H9 (cell line): ENCODE results near the gene PLEKHA1. TPM values are rescaled to one million over a fixed set of nuclear protein-coding genes. Genes with fewer than 3 reads are reported as not detected.

ENCODE experiments used
- DNase-seq: peaks from one replicate; pipeline ENCODE4 v3.0.0-alpha.2; 2017
- H2AFZ ChIP-seq: one replicate; pipeline ENCODE4 v1.6.1; 2013; ENCODE audit warnings: mild to moderate bottlenecking, low read length, control low read depth, moderate library complexity
- H2AK5ac ChIP-seq: 2 replicates; pipeline ENCODE4 v1.6.1; 2013; ENCODE audit warnings: low read length, control low read depth, mixed read lengths; ENCODE audit not compliant: insufficient read length
- H2BK120ac ChIP-seq: one replicate; pipeline ENCODE4 v1.6.1; 2013; ENCODE audit warnings: low read depth, mild to moderate bottlenecking, low read length, control low read depth, inconsistent platforms; ENCODE audit not compliant: poor library complexity, severe bottlenecking
- H2BK12ac ChIP-seq: 2 replicates; pipeline ENCODE4 v1.6.1; 2013; ENCODE audit warnings: low read length, control low read depth, mixed read lengths, low read depth; ENCODE audit not compliant: insufficient read length
- H2BK15ac ChIP-seq: 2 replicates; pipeline ENCODE4 v1.6.1; 2013; ENCODE audit warnings: low read depth, low read length, control low read depth
- H2BK20ac ChIP-seq: one replicate; pipeline ENCODE4 v1.6.1; 2013; ENCODE audit warnings: low read depth, mild to moderate bottlenecking, low read length, control low read depth, inconsistent platforms; ENCODE audit not compliant: poor library complexity, severe bottlenecking
- H2BK5ac ChIP-seq: 2 replicates; pipeline ENCODE4 v1.6.1; 2013; ENCODE audit warnings: low read length, control low read depth, mixed read lengths; ENCODE audit not compliant: insufficient read length
- H3K14ac ChIP-seq: 2 replicates; pipeline ENCODE4 v1.6.1; 2013; ENCODE audit warnings: low read length, control low read depth; ENCODE audit not compliant: insufficient read depth
- H3K18ac ChIP-seq: 2 replicates; pipeline ENCODE4 v1.6.1; 2013; ENCODE audit warnings: low read depth, mild to moderate bottlenecking, mixed read lengths, low read length, control low read depth; ENCODE audit not compliant: insufficient read length
- H3K23ac ChIP-seq: 2 replicates; pipeline ENCODE4 v1.6.1; 2013; ENCODE audit warnings: low read length, control low read depth, mixed read lengths, low read depth; ENCODE audit not compliant: insufficient read length
- H3K23me2 ChIP-seq: 2 replicates; pipeline ENCODE4 v1.6.1; 2013; ENCODE audit warnings: low read depth, mild to moderate bottlenecking, mixed read lengths, low read length, control low read depth; ENCODE audit not compliant: insufficient read length, poor library complexity, severe bottlenecking
- H3K27ac ChIP-seq: 2 replicates; pipeline ENCODE4 v1.5.1; 2013; ENCODE audit warnings: low read length, control low read depth, mixed read lengths, low read depth; ENCODE audit not compliant: insufficient read length
- H3K27me3 ChIP-seq: 2 replicates; pipeline ENCODE4 v1.6.1; 2013; ENCODE audit warnings: low read length, control low read depth, inconsistent platforms; ENCODE audit not compliant: insufficient read depth
- H3K4ac ChIP-seq: 2 replicates; pipeline ENCODE4 v1.6.1; 2013; ENCODE audit warnings: low read depth, mild to moderate bottlenecking, control low read depth, inconsistent platforms, low read length, moderate library complexity
- H3K4me1 ChIP-seq: 2 replicates; pipeline ENCODE4 v1.6.1; 2013; ENCODE audit warnings: low read length, control low read depth, inconsistent platforms; ENCODE audit not compliant: insufficient read depth
- H3K4me2 ChIP-seq: 2 replicates; pipeline ENCODE4 v1.6.1; 2013; ENCODE audit warnings: low read length, control low read depth, mixed read lengths; ENCODE audit not compliant: insufficient read length, insufficient read depth
- H3K56ac ChIP-seq: 2 replicates; pipeline ENCODE4 v1.6.1; 2013; ENCODE audit warnings: low read depth, mild to moderate bottlenecking, mixed read lengths, low read length, control low read depth; ENCODE audit not compliant: insufficient read length
- H3K79me1 ChIP-seq: 2 replicates; pipeline ENCODE4 v1.6.1; 2013; ENCODE audit warnings: low read depth, mild to moderate bottlenecking, moderate library complexity, low read length, control low read depth, inconsistent platforms; ENCODE audit not compliant: insufficient read depth, poor library complexity, severe bottlenecking
- H3K79me2 ChIP-seq: 2 replicates; pipeline ENCODE4 v1.6.1; 2013; ENCODE audit warnings: low read length, control low read depth, inconsistent platforms; ENCODE audit not compliant: insufficient read depth
- H3K9ac ChIP-seq: 2 replicates; pipeline ENCODE4 v1.6.1; 2013; ENCODE audit warnings: low read length, control low read depth, mixed read lengths; ENCODE audit not compliant: insufficient read length; ENCODE audit errors: extremely low read depth
- H3K9me3 ChIP-seq: one replicate; pipeline ENCODE4 v1.6.1; 2013; ENCODE audit warnings: low read depth, low read length, inconsistent platforms; ENCODE audit not compliant: control insufficient read depth
- H3T11ph ChIP-seq: one replicate; pipeline ENCODE4 v1.6.1; 2013; ENCODE audit warnings: mild to moderate bottlenecking, low read length, control low read depth, inconsistent platforms
- H4K20me1 ChIP-seq: one replicate; pipeline ENCODE4 v1.6.1; 2013; ENCODE audit not compliant: control insufficient read depth, insufficient read length, insufficient read depth
- H4K5ac ChIP-seq: 2 replicates; pipeline ENCODE4 v1.6.1; 2013; ENCODE audit warnings: low read depth, mild to moderate bottlenecking, mixed read lengths, low read length, control low read depth; ENCODE audit not compliant: insufficient read length
- H4K8ac ChIP-seq: replicated peaks from 2 replicates; pipeline ENCODE4 v1.6.1; 2013; ENCODE audit warnings: low read length, control low read depth, mixed read lengths, low read depth; ENCODE audit not compliant: insufficient read length
- H4K91ac ChIP-seq: 2 replicates; pipeline ENCODE4 v1.6.1; 2013; ENCODE audit warnings: low read depth, mild to moderate bottlenecking, moderate library complexity, mixed read lengths, low read length, control low read depth; ENCODE audit not compliant: insufficient read length
- H3K27ac Mint-ChIP-seq, 3 experiments: 2 replicates in 2 of 3; 3 replicates in 1 of 3; pipeline ENCODE4 v1.8.0; 2020 to 2021; ENCODE audit warnings: mixed read lengths in 3 of 3, mild to moderate bottlenecking in 1 of 3, moderate library complexity in 1 of 3
- H3K27me3 Mint-ChIP-seq: 2 replicates; pipeline ENCODE4 v1.8.0; 2021; ENCODE audit warnings: low read depth, mild to moderate bottlenecking, moderate library complexity, mixed read lengths
- H3K36me3 Mint-ChIP-seq, 3 experiments: 2 replicates in 2 of 3; 3 replicates in 1 of 3; pipeline ENCODE4 v1.8.0; 2020 to 2021; ENCODE audit warnings: low read depth in 3 of 3, mixed read lengths in 3 of 3; ENCODE audit not compliant: insufficient read depth in 1 of 3
- H3K4me1 Mint-ChIP-seq, 2 experiments: 2 replicates each; pipeline ENCODE4 v1.8.0; 2020; ENCODE audit warnings: mixed read lengths in 2 of 2
- H3K4me3 Mint-ChIP-seq, 2 experiments: 2 replicates in 1 of 2; 3 replicates in 1 of 2; pipeline ENCODE4 v1.8.0; 2020 to 2021; ENCODE audit warnings: mild to moderate bottlenecking in 2 of 2, mixed read lengths in 2 of 2, moderate library complexity in 1 of 2
- H3K9me3 Mint-ChIP-seq, 2 experiments: 2 replicates in 1 of 2; 3 replicates in 1 of 2; pipeline ENCODE4 v1.8.0; 2020; ENCODE audit warnings: mild to moderate bottlenecking in 2 of 2, mixed read lengths in 2 of 2, moderate library complexity in 1 of 2
- WGBS: extraction: QIAGEN DNeasy Blood & Tissue Kit; methylation state at CpG from one replicate; pipeline ENCODE4 v1.1.7; 2013; ENCODE audit warnings: missing lambda C conversion rate, low lambda C conversion rate, mixed read lengths; ENCODE audit not compliant: insufficient read length; ENCODE audit errors: extremely low coverage; 5-methylcytosine and 5-hydroxymethylcytosine counted together
- total RNA-seq: library from RNA; stranded (reverse); gene quantifications from 2 replicates; pipeline ENCODE4 v1.2.1, GENCODE V29; 2021
- TF ChIP-seq, protein P1 (sequence below): fragments of 200-600 bp; sonication (generic); conservative IDR thresholded peaks from 3 replicates; pipeline ENCODE4 v1.8.0; 2021; ENCODE audit warnings: antibody characterized with exemption, mild to moderate bottlenecking

Gene PLEKHA1
- total RNA-seq, 1 experiment from 2014 or later = 32.7 TPM

DNA sequence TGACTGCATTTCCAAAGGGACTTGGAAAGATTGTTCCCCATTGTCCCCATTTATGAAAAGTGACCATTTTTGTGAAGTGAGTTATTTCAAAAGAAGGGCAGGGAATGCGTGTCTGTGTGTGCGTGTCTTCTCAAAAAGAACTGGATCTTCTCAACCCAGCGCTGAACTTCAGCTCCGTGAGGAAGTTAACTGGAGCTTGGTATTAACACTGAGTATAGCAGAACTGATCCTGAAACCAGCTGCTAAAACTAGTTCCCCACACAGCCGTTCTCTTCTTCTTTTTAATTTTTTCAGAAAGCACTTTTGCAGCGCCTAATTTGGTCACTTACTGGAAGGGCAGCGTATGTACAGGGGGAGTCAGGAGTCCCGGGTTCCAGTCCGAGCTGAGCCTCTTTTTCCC is 45.8 kb upstream of the PLEKHA1 start:
- no peak overlapping the region for H3K27ac ChIP-seq
- no peaks in the 10 kb centered on the region for H3K79me1 ChIP-seq
- H2BK20ac ChIP-seq = no peak overlapping the region
- no peak overlapping the region for H2BK15ac ChIP-seq
- no peak overlapping the region for H3K9ac ChIP-seq
- H3K4me1 ChIP-seq = no peaks in the 10 kb centered on the region
- H3K4me2 ChIP-seq = no peak overlapping the region
- no peak overlapping the region for H3K23ac ChIP-seq
- no peak overlapping the region for H4K8ac ChIP-seq
- no peaks in the 10 kb centered on the region for H3K23me2 ChIP-seq
- H3T11ph ChIP-seq = no peak overlapping the region
- H3K4ac ChIP-seq = no peak overlapping the region
- H3K14ac ChIP-seq = no peak overlapping the region
- H2BK120ac ChIP-seq = no peak overlapping the region
- H4K5ac ChIP-seq = no peak overlapping the region
- no peak overlapping the region for H3K27ac Mint-ChIP-seq
- H4K20me1 ChIP-seq = no peaks in the 10 kb centered on the region
- H3K56ac ChIP-seq = no peak overlapping the region
- H3K9me3 ChIP-seq = no peaks in the 10 kb centered on the region
- H3K4me3 Mint-ChIP-seq = no peak overlapping the region
- peaks cover 6% of the 10 kb centered on the region for H3K27me3 Mint-ChIP-seq
- H2BK5ac ChIP-seq = no peak overlapping the region
- WGBS = no CpG with 5 or more reads among the region's 9 CpGs
- H3K4me1 Mint-ChIP-seq = peaks cover 10 to 18% of the 10 kb centered on the region in 2 experiments
- TF ChIP-seq, protein P1, sequence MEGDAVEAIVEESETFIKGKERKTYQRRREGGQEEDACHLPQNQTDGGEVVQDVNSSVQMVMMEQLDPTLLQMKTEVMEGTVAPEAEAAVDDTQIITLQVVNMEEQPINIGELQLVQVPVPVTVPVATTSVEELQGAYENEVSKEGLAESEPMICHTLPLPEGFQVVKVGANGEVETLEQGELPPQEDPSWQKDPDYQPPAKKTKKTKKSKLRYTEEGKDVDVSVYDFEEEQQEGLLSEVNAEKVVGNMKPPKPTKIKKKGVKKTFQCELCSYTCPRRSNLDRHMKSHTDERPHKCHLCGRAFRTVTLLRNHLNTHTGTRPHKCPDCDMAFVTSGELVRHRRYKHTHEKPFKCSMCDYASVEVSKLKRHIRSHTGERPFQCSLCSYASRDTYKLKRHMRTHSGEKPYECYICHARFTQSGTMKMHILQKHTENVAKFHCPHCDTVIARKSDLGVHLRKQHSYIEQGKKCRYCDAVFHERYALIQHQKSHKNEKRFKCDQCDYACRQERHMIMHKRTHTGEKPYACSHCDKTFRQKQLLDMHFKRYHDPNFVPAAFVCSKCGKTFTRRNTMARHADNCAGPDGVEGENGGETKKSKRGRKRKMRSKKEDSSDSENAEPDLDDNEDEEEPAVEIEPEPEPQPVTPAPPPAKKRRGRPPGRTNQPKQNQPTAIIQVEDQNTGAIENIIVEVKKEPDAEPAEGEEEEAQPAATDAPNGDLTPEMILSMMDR = no peak
- peaks cover 0 to 2% (median 0%) of the 10 kb centered on the region in 3 experiments; a peak in 1 of 7 replicates for H3K36me3 Mint-ChIP-seq
- H3K27me3 ChIP-seq = no peaks in the 10 kb centered on the region
- H4K91ac ChIP-seq = no peak overlapping the region
- H2AFZ ChIP-seq = no peak overlapping the region
- H3K79me2 ChIP-seq = no peaks in the 10 kb centered on the region
- no peaks in the 10 kb centered on the region for H3K9me3 Mint-ChIP-seq
- H2AK5ac ChIP-seq = no peak overlapping the region
- DNase-seq = no peak
- H3K18ac ChIP-seq = no peak overlapping the region
- no peak overlapping the region for H2BK12ac ChIP-seq
